Right atrium auricular region (tissue), 2 donors: ENCODE measurements around the gene SLC38A11. TPM values are rescaled to one million over a fixed set of nuclear protein-coding genes. Genes with fewer than 3 reads are reported as not detected.

ENCODE experiments used
- DNase-seq: peaks from one replicate; pipeline ENCODE4 v3.0.0-alpha.2; 2019; ENCODE audit warnings: low spot score
- H3K27ac ChIP-seq, 2 donors: fragments of 200-600 bp; sonication (generic); 1 replicate in 1 of 2; 2 replicates in 1 of 2; pipeline ENCODE4 v1.5.1; 2016 to 2019
- H3K27me3 ChIP-seq, 2 donors: fragments of 200-600 bp; sonication (generic); one replicate each; pipeline versions ENCODE4 v1.5.1 to v1.6.0; 2017 to 2019
- H3K36me3 ChIP-seq: fragments of 200-600 bp; sonication (generic); one replicate; pipeline ENCODE4 v1.5.1; 2016
- H3K4me1 ChIP-seq, 2 donors: fragments of 200-600 bp; sonication (generic); one replicate each; pipeline versions ENCODE4 v1.5.1 to v1.6.0; 2017 to 2019
- H3K4me3 ChIP-seq, 2 donors: fragments of 200-600 bp; sonication (generic); 1 replicate in 1 of 2; 2 replicates in 1 of 2; pipeline ENCODE4 v1.5.1; 2017 to 2019; ENCODE audit warnings: mild to moderate bottlenecking in 1 of 2, moderate library complexity in 1 of 2
- H3K9me3 ChIP-seq, 2 donors: fragments of 200-600 bp; sonication (generic); one replicate each; pipeline ENCODE4 v1.5.1; 2019
- CTCF ChIP-seq, 2 donors: fragments of 200-600 bp; sonication (generic); IDR thresholded peaks; one replicate each; pipeline ENCODE4 v1.5.1; 2019; ENCODE audit warnings: antibody characterized with exemption in 2 of 2
- total RNA-seq, 2 donors: library from RNA; depleted of rRNA; stranded (reverse); fragments of >200 nt; gene quantifications; one replicate each; pipeline ENCODE4 v1.1.0, GENCODE V29; 2016

SLC38A11 gene
- total RNA-seq, 2 donors from 2014 or later = 0.74 TPM; not detected in 1

- Histone ChIP-seq H3K36me3 (no peaks in the 10 kb centered on the region), H3K9me3 (no peaks in the 10 kb centered on the region), H3K27me3 (no peaks in the 10 kb centered on the region), H3K4me1 (no peaks in the 10 kb centered on the region), H3K27ac (no peak overlapping the region), H3K4me3 (no peak overlapping the region)
- DNase-seq = no peak
- TF ChIP-seq CTCF (IDR thresholded peaks at IDR 0.05) = no peak
These were observed 78.2 kb downstream of the SLC38A11 start for GRCh38 chr2:164877169-164877568.

- H3K4me3 ChIP-seq = no peak overlapping the region
- no peaks in the 10 kb centered on the region for H3K4me1 ChIP-seq
- no peak overlapping the region for H3K27ac ChIP-seq
- no peak for TF ChIP-seq CTCF (IDR thresholded peaks at IDR 0.05)
- H3K36me3 ChIP-seq = no peaks in the 10 kb centered on the region
- H3K9me3 ChIP-seq = no peaks in the 10 kb centered on the region
- no peak for DNase-seq
- no peaks in the 10 kb centered on the region for H3K27me3 ChIP-seq
These were observed 79.8 kb downstream of the SLC38A11 start for GRCh38 chr2:164875334-164876205.

- Histone ChIP-seq H3K9me3 (no peaks in the 10 kb centered on the region), H3K27ac (no peak overlapping the region), H3K4me1 (no peaks in the 10 kb centered on the region), H3K4me3 (no peak overlapping the region), H3K36me3 (no peaks in the 10 kb centered on the region), H3K27me3 (no peaks in the 10 kb centered on the region)
- TF ChIP-seq CTCF (IDR thresholded peaks at IDR 0.05) = no peak
- no peak for DNase-seq
These were observed 82.0 kb downstream of the SLC38A11 start for GRCh38 chr2:164873210-164873908.

GRCh38 chr2:164871404-164871803 is 83.9 kb downstream of the SLC38A11 start:
- Histone ChIP-seq H3K36me3 (no peaks in the 10 kb centered on the region), H3K27ac (no peak overlapping the region), H3K9me3 (no peaks in the 10 kb centered on the region), H3K4me3 (no peak overlapping the region), H3K27me3 (no peaks in the 10 kb centered on the region), H3K4me1 (no peaks in the 10 kb centered on the region)
- no peak for DNase-seq
- TF ChIP-seq CTCF (IDR thresholded peaks at IDR 0.05) = no peak

- H3K27me3 ChIP-seq = no peaks in the 10 kb centered on the region
- no peaks in the 10 kb centered on the region for H3K9me3 ChIP-seq
- no peak for DNase-seq
- H3K4me3 ChIP-seq = no peak overlapping the region
- no peaks in the 10 kb centered on the region for H3K36me3 ChIP-seq
- H3K27ac ChIP-seq = no peak overlapping the region
- H3K4me1 ChIP-seq = no peaks in the 10 kb centered on the region
- TF ChIP-seq CTCF (IDR thresholded peaks at IDR 0.05) = no peak
These were observed 85.9 kb downstream of the SLC38A11 start for GRCh38 chr2:164869420-164869772.
